HCT116 (cell line): ENCODE results near the gene ZNF280C. TPM values are rescaled to one million over a fixed set of nuclear protein-coding genes. Genes with fewer than 3 reads are reported as not detected.

Source experiments
- ATAC-seq: fragments of 200-7000 bp; cut with Tn5 transposase; 2 replicates; pipeline ENCODE4 v1.9.1; 2020; ENCODE audit warnings: mild to moderate bottlenecking, moderate library complexity
- BruUV-seq: library from RNA; stranded (reverse); fragments of 400-500 nt; replicated peaks from 2 replicates; lab custom pipeline; 2021; lab: Mats Ljungman, UMichigan
- CTCF ChIA-PET: fragments of 300-600 bp; sonication (Branson Sonifier 250); formaldehyde crosslinking; loops from one replicate; lab custom pipeline; 2021; ENCODE audit warnings: antibody characterized with exemption; lab: Charles Lee
- POLR2A ChIA-PET: fragments of 300-600, 350-600 bp; sonication (Branson Sonifier 250); formaldehyde crosslinking; loops from one replicate; lab custom pipeline; 2021; ENCODE audit warnings: antibody characterized with exemption; lab: Charles Lee
- RAD21 ChIA-PET, 2 experiments: fragments of 300-600 bp; sonication (Branson Sonifier 250); formaldehyde crosslinking; loops; one replicate each; lab custom pipeline; 2023; ENCODE audit warnings: low total read pairs in 2 of 2; ENCODE audit not compliant: uncharacterized antibody in 2 of 2, unreplicated experiment in 2 of 2, low non-redundant PET in 1 of 2; lab: Charles Lee
- DNase-seq: peaks from one replicate; pipeline ENCODE4 v3.0.0-alpha.2; 2010; ENCODE audit warnings: low read depth, low spot score
- H2AFZ ChIP-seq: fragments of 200-600 bp; shearing (Covaris generic), sonication (generic); 2 replicates; pipeline ENCODE4 v1.6.1; 2017; ENCODE audit warnings: low read depth, mixed run types, mixed read lengths, antibody characterized with exemption, low read length; ENCODE audit not compliant: poor library complexity, severe bottlenecking
- H3K27ac ChIP-seq: 2 replicates; pipeline ENCODE4 v1.5.1; 2012; ENCODE audit warnings: low read depth, low read length
- H3K27me3 ChIP-seq: fragments of 200-600 bp; sonication (generic); 2 replicates; pipeline ENCODE4 v1.6.1; 2016; ENCODE audit warnings: mixed run types, low read length, mixed read lengths; ENCODE audit not compliant: insufficient read depth
- H3K36me3 ChIP-seq, 2 experiments: fragments of 200-500 bp in 1 of 2; fragments of 200-600 bp in 1 of 2; sonication (Bioruptor generic) in 1 of 2; sonication (generic) in 1 of 2; 2 replicates each; pipeline versions ENCODE4 v1.5.1 to v1.6.1; 2014 to 2016; ENCODE audit warnings: low read length in 2 of 2, inconsistent platforms in 1 of 2, mixed read lengths in 1 of 2, mixed run types in 1 of 2; ENCODE audit not compliant: insufficient read depth in 2 of 2, control insufficient read depth in 1 of 2
- H3K4me1 ChIP-seq, 2 experiments: fragments of 200-600 bp in 1 of 2; sonication (generic) in 1 of 2; 2 replicates each; pipeline versions ENCODE4 v1.5.1 to v1.6.1; 2012 to 2017; ENCODE audit warnings: low read length in 2 of 2, inconsistent platforms in 1 of 2, mild to moderate bottlenecking in 1 of 2, mixed read lengths in 1 of 2, mixed run types in 1 of 2, moderate library complexity in 1 of 2; ENCODE audit not compliant: insufficient read depth in 2 of 2, control insufficient read depth in 1 of 2
- H3K4me2 ChIP-seq: fragments of 200-600 bp; sonication (generic); 2 replicates; pipeline ENCODE4 v1.6.1; 2017; ENCODE audit warnings: mixed run types, low read length, mixed read lengths
- H3K4me3 ChIP-seq, 2 experiments: fragments of 200-600 bp in 1 of 2; sonication (generic) in 1 of 2; replicated peaks in 1 of 2; 2 replicates each; pipeline ENCODE4 v1.5.1; 2011 to 2016; ENCODE audit warnings: low read length in 2 of 2, control low read depth in 1 of 2, low read depth in 1 of 2, mild to moderate bottlenecking in 1 of 2, mixed read lengths in 1 of 2, mixed run types in 1 of 2
- H3K79me2 ChIP-seq: fragments of 200-600 bp; sonication (generic); 2 replicates; pipeline ENCODE4 v1.6.1; 2017; ENCODE audit warnings: mild to moderate bottlenecking, mixed run types, low read length, moderate library complexity, mixed read lengths; ENCODE audit not compliant: insufficient read depth
- H3K9ac ChIP-seq: fragments of 200-600 bp; sonication (generic); 2 replicates; pipeline ENCODE4 v1.6.1; 2016; ENCODE audit warnings: low read length, mixed read lengths
- H3K9me2 ChIP-seq: fragments of 200-600 bp; sonication (generic), shearing (Covaris generic); 2 replicates; pipeline ENCODE4 v1.6.1; 2017; ENCODE audit warnings: mixed run types, mild to moderate bottlenecking, moderate library complexity; ENCODE audit not compliant: insufficient read depth
- H3K9me3 ChIP-seq, 2 experiments: fragments of 200-500 bp in 1 of 2; fragments of 200-600 bp in 1 of 2; sonication (Bioruptor generic) in 1 of 2; sonication (generic) in 1 of 2; 2 replicates each; pipeline ENCODE4 v1.6.1; 2014 to 2017; ENCODE audit warnings: low read length in 2 of 2, mixed read lengths in 2 of 2, inconsistent platforms in 1 of 2, low read depth in 1 of 2, mild to moderate bottlenecking in 1 of 2, mixed run types in 1 of 2, moderate library complexity in 1 of 2; ENCODE audit not compliant: control insufficient read depth in 1 of 2, insufficient read depth in 1 of 2
- H4K20me1 ChIP-seq: fragments of 200-600 bp; sonication (generic), shearing (Covaris generic); 2 replicates; pipeline ENCODE4 v1.6.1; 2017; ENCODE audit warnings: mixed run types, mild to moderate bottlenecking, moderate library complexity; ENCODE audit not compliant: insufficient read depth
- EZH2 ChIP-seq: fragments of 200-600 bp; sonication (generic); IDR thresholded peaks from 2 replicates; pipeline ENCODE4 v1.6.1; 2017; ENCODE audit warnings: antibody characterized with exemption, mixed run types
- FOSL1 ChIP-seq: IDR thresholded peaks from 2 replicates; pipeline ENCODE4 v1.6.1; 2012; ENCODE audit warnings: low read depth
- POLR2A ChIP-seq: IDR thresholded peaks from 2 replicates; pipeline ENCODE4 v1.7.0; 2011; ENCODE audit warnings: borderline replicate concordance; ENCODE audit not compliant: insufficient read depth, insufficient read length; ENCODE audit errors: extremely low read depth
- POLR2AphosphoS5 ChIP-seq: IDR thresholded peaks from 2 replicates; pipeline ENCODE4 v1.6.1; 2011; ENCODE audit warnings: mild to moderate bottlenecking, low read depth, low read length, moderate library complexity
- RAD21 ChIP-seq: IDR thresholded peaks from 2 replicates; pipeline ENCODE4 v1.6.1; 2012; ENCODE audit warnings: low read depth, mild to moderate bottlenecking
- TCF7L2 ChIP-seq: IDR thresholded peaks from 2 replicates; pipeline ENCODE4 v1.7.0; 2011; ENCODE audit warnings: borderline replicate concordance, inconsistent platforms; ENCODE audit not compliant: insufficient read depth, insufficient read length; ENCODE audit errors: extremely low read depth
- YY1 ChIP-seq: IDR thresholded peaks from 2 replicates; pipeline ENCODE4 v1.6.1; 2011; ENCODE audit warnings: low read length, low read depth, moderate library complexity, mild to moderate bottlenecking; ENCODE audit not compliant: insufficient replicate concordance; ENCODE audit errors: extremely low read depth
- ZFX ChIP-seq: fragments of 450-650 bp; IDR thresholded peaks from 2 replicates; pipeline ENCODE4 v1.6.1; 2017
- ZNF274 ChIP-seq: fragments of 200-500 bp; sonication (Bioruptor generic); IDR thresholded peaks from 2 replicates; pipeline ENCODE4 v1.6.1; 2014; ENCODE audit warnings: mild to moderate bottlenecking, low read depth, low read length, inconsistent platforms
- intact Hi-C: fragments of 100-400 bp; cut with micrococcal nuclease; formaldehyde crosslinking; loops from 2 replicates; pipeline ENCODE4 v1.10.0; 2022
- total RNA-seq: library from RNA; stranded (reverse); gene quantifications from one replicate; pipeline ENCODE4 v1.2.1, GENCODE V29; 2021; ENCODE audit not compliant: unreplicated experiment
- TF ChIP-seq, protein P1 (sequence below): IDR thresholded peaks from 2 replicates; pipeline ENCODE4 v1.6.1; 2012

The ZNF280C gene
- total RNA-seq, 1 experiment from 2014 or later, result 12.3 TPM

DNA sequence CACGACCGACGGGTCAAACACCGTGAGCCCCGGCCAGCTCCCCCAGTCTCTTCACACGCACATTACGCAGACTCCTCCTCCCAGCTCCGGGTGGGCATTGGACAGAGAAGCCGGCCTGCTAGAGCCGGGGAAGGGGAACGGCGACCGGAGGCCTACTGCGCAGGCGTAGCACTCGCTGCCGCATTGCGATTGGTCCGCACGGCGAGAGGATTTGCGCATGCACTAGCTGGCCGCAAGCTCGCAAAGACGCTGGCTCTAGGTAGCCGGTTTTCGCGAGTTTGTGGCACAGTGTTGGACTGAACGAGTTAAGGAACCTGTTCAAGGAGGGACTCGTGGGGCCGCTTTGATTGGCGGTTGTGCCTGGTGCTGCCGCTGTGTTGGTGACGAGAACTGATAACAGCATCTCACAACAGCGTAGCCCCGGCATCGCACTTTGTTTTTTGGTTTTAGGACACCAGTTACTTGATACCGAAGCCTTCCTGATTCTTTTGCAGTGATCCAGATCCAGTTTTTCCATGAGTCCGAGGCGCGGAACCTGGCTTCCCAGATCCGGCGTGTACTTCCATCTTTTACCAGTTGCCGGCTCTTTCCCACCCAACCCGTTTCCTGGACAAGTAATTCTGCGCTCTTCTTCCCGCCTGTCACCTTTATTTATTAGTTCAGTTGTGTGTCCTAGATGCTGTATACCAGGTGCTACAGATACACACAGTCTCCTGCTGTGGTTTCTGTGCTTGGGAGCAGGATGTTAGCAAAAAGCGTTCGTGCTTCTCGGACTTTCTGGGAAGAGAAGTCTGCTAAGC is 102.8 kb downstream of the ZNF280C start, which contains the start of gene AIFM1:
Gene AIFM1 (minus strand): TSS at position 139 of the 800 bp plus-strand sequence. CDS start 185 bp downstream, outside the sequence.
- intact Hi-C loops, result loop anchor here (1.0 kb wide), 1 partner anchor 56 kb away; the partner anchor contains the start of gene ELF4
- CTCF ChIA-PET, result interaction anchor here (1.2 kb wide), 1 partner anchor 86 kb away, joined by 3 read pairs; no protein-coding TSS in a partner anchor
- no TSS peak for BruUV-seq

DNA sequence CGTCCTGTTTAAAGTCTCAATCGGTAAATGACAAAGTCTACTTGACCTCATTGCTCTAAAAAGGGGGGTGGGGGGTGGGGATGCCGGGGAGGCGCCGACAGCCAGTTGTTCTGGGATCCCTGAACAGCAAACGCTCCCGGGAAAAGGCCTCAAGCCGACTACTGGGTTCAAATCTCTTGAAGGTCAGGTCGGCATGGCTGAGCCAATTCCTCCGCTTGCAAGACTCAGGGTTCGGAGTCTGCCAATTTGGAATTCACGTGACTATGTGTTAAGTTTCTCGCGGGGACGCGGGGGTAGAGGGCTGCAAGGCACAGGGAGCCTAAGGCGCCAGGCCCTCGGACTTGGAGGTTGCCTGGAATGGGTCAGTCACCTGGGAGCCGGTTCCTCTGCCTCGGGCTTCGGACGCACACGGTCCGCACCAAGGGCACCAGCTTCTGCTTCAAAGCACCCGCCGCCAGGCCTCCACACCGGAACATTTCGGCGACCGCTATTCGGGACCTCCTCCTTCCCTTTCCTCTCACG is 103.5 kb downstream of the ZNF280C start:
- ATAC-seq, result peak; percentile 59
- peak overlapping the region; percentile 75 for H3K9ac ChIP-seq
- H4K20me1 ChIP-seq, result no peaks in the 10 kb centered on the region
- H3K4me2 ChIP-seq, result peak overlapping the region; percentile 93
- H3K9me3 ChIP-seq, result no peaks in the 10 kb centered on the region
- DNase-seq, result no peak
- peak; percentile 42 for TF ChIP-seq ZFX
- TF ChIP-seq YY1, result no peak
- peak; percentile 74 for TF ChIP-seq TCF7L2
- no peak for TF ChIP-seq ZNF274
- no peaks in the 10 kb centered on the region for H3K9me2 ChIP-seq
- POLR2A ChIA-PET, result interaction anchor here (0.6 to 1.1 kb wide), 4 partner anchors 9 to 103 kb away, joined by 3 to 8 read pairs (median 4); partner anchors contain the start of gene ZNF280C
- TSS peak; percentile 71 for BruUV-seq
- H3K27me3 ChIP-seq, result no peaks in the 10 kb centered on the region
- intact Hi-C loops, result no loop called here
- H3K4me3 ChIP-seq, result peak overlapping the region; percentile 71 to 73
- H3K36me3 ChIP-seq, result no peaks in the 10 kb centered on the region
- H3K4me1 ChIP-seq, result peaks cover 0 to 13% of the 10 kb centered on the region in 2 experiments; a peak in 1 of 4 replicates
- RAD21 ChIA-PET, result no interaction called here
- peak overlapping the region; percentile 67 for H3K27ac ChIP-seq
- no peak overlapping the region for H2AFZ ChIP-seq
- H3K79me2 ChIP-seq, result peaks cover 32% of the 10 kb centered on the region
- CTCF ChIA-PET, result interaction anchor here (1.2 kb wide), 1 partner anchor 86 kb away, joined by 3 read pairs; no protein-coding TSS in a partner anchor

More for the DNA sequence above, 102.8 kb downstream of the ZNF280C start, which contains the start of gene AIFM1:
- Histone ChIP-seq H3K79me2 (peaks cover 26% of the 10 kb centered on the region), H3K4me3 (peak within 1 kb of the TSS; percentile 71 to 73), H3K4me2 (peak within 1 kb of the TSS; percentile 93), H4K20me1 (no peaks in the 10 kb centered on the region), H2AFZ (peak within 1 kb of the TSS; percentile 15), H3K27me3 (no peaks in the 10 kb centered on the region), H3K4me1 (peaks cover 0 to 13% of the 10 kb centered on the region in 2 experiments; a peak in 1 of 4 replicates), H3K27ac (peak within 1 kb of the TSS; percentile 67), H3K9me2 (no peaks in the 10 kb centered on the region), H3K9ac (peak within 1 kb of the TSS; percentile 75), H3K36me3 (no peaks in the 10 kb centered on the region), H3K9me3 (no peaks in the 10 kb centered on the region)
- POLR2A ChIA-PET, result interaction anchor here (0.6 to 1.1 kb wide), 4 partner anchors 8 to 103 kb away, joined by 3 to 8 read pairs (median 4); partner anchors contain the start of gene ZNF280C
- TF ChIP-seq FOSL1, result no peak
- TF ChIP-seq, protein P1, sequence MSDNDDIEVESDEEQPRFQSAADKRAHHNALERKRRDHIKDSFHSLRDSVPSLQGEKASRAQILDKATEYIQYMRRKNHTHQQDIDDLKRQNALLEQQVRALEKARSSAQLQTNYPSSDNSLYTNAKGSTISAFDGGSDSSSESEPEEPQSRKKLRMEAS, result no peak
- peak; percentile 62 for TF ChIP-seq YY1
- TF ChIP-seq TCF7L2, result peak; percentile 4
- no peak for TF ChIP-seq EZH2
- peak; percentile 62 for TF ChIP-seq POLR2AphosphoS5
- peak; percentile 66 for TF ChIP-seq POLR2A
- TF ChIP-seq ZFX, result no peak
- no peak for TF ChIP-seq RAD21
- RAD21 ChIA-PET, result no interaction called here
- DNase-seq (peak; percentile 89), ATAC-seq (peak; percentile 94)
